GM18499 (cell line): ENCODE results near the gene TNS1.

ENCODE experiments used
- ATAC-seq: cut with Tn5 transposase; IDR thresholded peaks from one replicate; pipeline ENCODE4 v1.9.1; 2021; ENCODE audit warnings: moderate number of reproducible peaks; ENCODE audit not compliant: insufficient read depth, unreplicated experiment

TNS1 gene

GRCh38 chr2:217845301-217845700, 157.5 kb downstream of the TNS1 start:
- ATAC-seq, result no peak

GRCh38 chr2:217844696-217845095, 158.1 kb downstream of the TNS1 start:
- no peak for ATAC-seq

GRCh38 chr2:217843324-217843723, 159.5 kb downstream of the TNS1 start:
- ATAC-seq, result no peak

- ATAC-seq, result no peak
These were observed 160.8 kb downstream of the TNS1 start for GRCh38 chr2:217842017-217842416.

GRCh38 chr2:217840522-217840921, 162.3 kb downstream of the TNS1 start:
- ATAC-seq, result no peak

- no peak for ATAC-seq
These were observed 163.1 kb downstream of the TNS1 start for GRCh38 chr2:217839750-217840107.

GRCh38 chr2:217839073-217839749, 163.6 kb downstream of the TNS1 start:
- ATAC-seq, result no peak

GRCh38 chr2:217838409-217838831, 164.4 kb downstream of the TNS1 start:
- no peak for ATAC-seq

- ATAC-seq, result no peak
These were observed 165.3 kb downstream of the TNS1 start for GRCh38 chr2:217837530-217837929.

- no peak for ATAC-seq
These were observed 165.8 kb downstream of the TNS1 start for GRCh38 chr2:217836901-217837491.

GRCh38 chr2:217835931-217836891, 166.6 kb downstream of the TNS1 start:
- no peak for ATAC-seq

GRCh38 chr2:217834744-217835513, 167.9 kb downstream of the TNS1 start:
- ATAC-seq, result no peak

- no peak for ATAC-seq
These were observed 168.7 kb downstream of the TNS1 start for GRCh38 chr2:217834057-217834620.

- no peak for ATAC-seq
These were observed 169.4 kb downstream of the TNS1 start for GRCh38 chr2:217833439-217833838.

GRCh38 chr2:217832987-217833386, 169.8 kb downstream of the TNS1 start:
- ATAC-seq, result no peak

GRCh38 chr2:217832115-217832514, 170.7 kb downstream of the TNS1 start:
- ATAC-seq, result no peak

- no peak for ATAC-seq
These were observed 171.5 kb downstream of the TNS1 start for GRCh38 chr2:217831306-217831705.

GRCh38 chr2:217830807-217831206, 172.0 kb downstream of the TNS1 start:
- ATAC-seq, result no peak

GRCh38 chr2:217830061-217830460, 172.7 kb downstream of the TNS1 start:
- no peak for ATAC-seq

GRCh38 chr2:217829420-217829819, 173.4 kb downstream of the TNS1 start:
- ATAC-seq, result no peak
